HepG2 (cell line): ENCODE measurements around the gene ACP7. TPM values are rescaled to one million over a fixed set of nuclear protein-coding genes. Genes with fewer than 3 reads are reported as not detected.
A peak's percentile ranks its signal among the peaks of the same experiment; 100 is the strongest.

ENCODE experiments used
- ARID3A ChIP-seq: IDR thresholded peaks from 2 replicates; pipeline ENCODE4 v1.6.1; 2012; ENCODE audit warnings: low read depth, low read length, improper control_type of control experiment
- CREM ChIP-seq, 2 experiments: sonication (generic) in 1 of 2; formaldehyde crosslinking in 1 of 2; IDR thresholded peaks; 2 replicates each; pipeline versions ENCODE4 v1.4.0 to v1.6.1; 2016 to 2020; ENCODE audit warnings: antibody characterized with exemption in 1 of 2, mild to moderate bottlenecking in 1 of 2, missing genetic modification reagents in 1 of 2
- MAX ChIP-seq: IDR thresholded peaks from 2 replicates; pipeline ENCODE4 v1.6.1; 2012; ENCODE audit warnings: inconsistent platforms
- PTBP1 ChIP-seq: fragments of 200-400 bp; formaldehyde crosslinking; IDR thresholded peaks from 2 replicates; pipeline ENCODE4 v1.6.1; 2018; ENCODE audit warnings: low read length, low read depth; ENCODE audit not compliant: poor library complexity, severe bottlenecking
- SRSF4 ChIP-seq: fragments of 200-400 bp; formaldehyde crosslinking; IDR thresholded peaks from one replicate; pipeline ENCODE4 v1.6.1; 2018; ENCODE audit warnings: mild to moderate bottlenecking, low read depth, low read length, moderate library complexity; ENCODE audit not compliant: poor library complexity, severe bottlenecking
- TGIF2 ChIP-seq: IDR thresholded peaks from 2 replicates; pipeline ENCODE4 v1.6.1; 2016; ENCODE audit warnings: control low read depth, missing compliant biosample characterization
- TSC22D2 ChIP-seq: sonication (generic); formaldehyde crosslinking; IDR thresholded peaks from 2 replicates; pipeline ENCODE4 v1.5.1; 2020; ENCODE audit warnings: missing genetic modification reagents, mild to moderate bottlenecking, borderline replicate concordance
- ZBTB2 ChIP-seq: sonication (generic); formaldehyde crosslinking; IDR thresholded peaks from 2 replicates; pipeline ENCODE4 v1.8.0; 2022; ENCODE audit warnings: low read depth, missing genetic modification reagents
- ZC3H4 ChIP-seq: sonication (generic); formaldehyde crosslinking; IDR thresholded peaks from 2 replicates; pipeline ENCODE4 v1.4.0; 2020; ENCODE audit warnings: missing genetic modification reagents, borderline replicate concordance
- ZFP1 ChIP-seq: IDR thresholded peaks from 2 replicates; pipeline ENCODE4 v1.6.1; 2016
- ZNF260 ChIP-seq: sonication (generic); formaldehyde crosslinking; IDR thresholded peaks from 2 replicates; pipeline ENCODE4 v1.4.0; 2020; ENCODE audit warnings: missing genetic modification reagents, low read depth, mild to moderate bottlenecking, borderline replicate concordance
- ZNF598 ChIP-seq: sonication (generic); formaldehyde crosslinking; IDR thresholded peaks from 2 replicates; pipeline ENCODE4 v1.5.1; 2020; ENCODE audit warnings: mild to moderate bottlenecking, missing genetic modification reagents, borderline replicate concordance
- ZNF646 ChIP-seq: sonication (generic); formaldehyde crosslinking; IDR thresholded peaks from 2 replicates; pipeline ENCODE4 v1.9.0; 2021; ENCODE audit warnings: mild to moderate bottlenecking, missing genetic modification reagents
- ZNF674 ChIP-seq: sonication (generic); formaldehyde crosslinking; IDR thresholded peaks from 2 replicates; pipeline ENCODE4 v1.5.0; 2020; ENCODE audit warnings: low read depth, mild to moderate bottlenecking, missing genetic modification reagents
- ZNF790 ChIP-seq: sonication (generic); formaldehyde crosslinking; IDR thresholded peaks from 2 replicates; pipeline ENCODE4 v1.8.0; 2022; ENCODE audit warnings: missing genetic modification reagents, mild to moderate bottlenecking, borderline replicate concordance
- ZNF841 ChIP-seq: sonication (generic); formaldehyde crosslinking; IDR thresholded peaks from 2 replicates; pipeline ENCODE4 v1.8.1; 2023; ENCODE audit warnings: missing genetic modification reagents, borderline replicate concordance
- ZNF850 ChIP-seq: sonication (generic); formaldehyde crosslinking; conservative IDR thresholded peaks from 2 replicates; pipeline ENCODE4 v1.9.0; 2021; ENCODE audit warnings: mild to moderate bottlenecking, missing genetic modification reagents
- polyA plus RNA-seq, 8 experiments: library from polyadenylated mRNA; depleted of rRNA in 3 of 8; stranded (reverse) in 7 of 8; unstranded in 1 of 8; fragments of >200 nt; fragmentation: Illumina TruSeq in 4 of 8; extraction: Trizol in 4 of 8; gene quantifications; 2 replicates each; pipeline versions ENCODE4 v1.2.1 to v1.2.3, GENCODE V29; 2011 to 2016; ENCODE audit warnings: low read depth in 4 of 8, missing spikeins in 1 of 8, mixed read lengths in 1 of 8; ENCODE audit not compliant: insufficient read depth in 1 of 8
- total RNA-seq, 5 experiments: library from RNA; depleted of rRNA; stranded (reverse); fragments of >200 nt; fragmentation: Illumina TruSeq; extraction: Trizol; gene quantifications; 2 replicates each; pipeline ENCODE4 v1.2.3, GENCODE V29; 2016; ENCODE audit warnings: low read depth in 1 of 5

ACP7 gene
- total and polyA plus RNA-seq, 2 of the 13 experiments (the other 11 are each of a cell fraction or from before 2014, with no cell fraction given) = not detected

GRCh38 chr19:39125554-39126311 is 41.6 kb downstream of the ACP7 start, which contains the start of gene PAK4 (continued):
- 0 out of 2 replicates have a peak, but pooled peaks have one; percentile 10 for TF ChIP-seq CREM (IDR thresholded peaks at IDR 0.05)
- no peak for TF ChIP-seq CREM (CRISPR knock-in tag; IDR thresholded peaks at IDR 0.05)
- no peak for TF ChIP-seq SRSF4
- no peak for TF ChIP-seq ZNF674 (CRISPR knock-in tag)
- no peak; the same call in 1 of the 2 replicates for TF ChIP-seq ZC3H4 (CRISPR knock-in tag)
- 0 out of 2 replicates have a peak, but pooled peaks have one; percentile 19 for TF ChIP-seq ARID3A
- no peak for TF ChIP-seq TSC22D2 (CRISPR knock-in tag)
- TF ChIP-seq ZNF260 = no peak
- TF ChIP-seq TGIF2 (CRISPR knock-in tag) = no peak
- TF ChIP-seq ZNF850 (CRISPR knock-in tag) = no peak
- TF ChIP-seq ZNF790 (CRISPR knock-in tag) = 0 out of 2 replicates have a peak, but pooled peaks have one; percentile 74
- no peak for TF ChIP-seq ZNF841 (CRISPR knock-in tag)
- TF ChIP-seq ZBTB2 (CRISPR knock-in tag) = no peak
- no peak for TF ChIP-seq ZNF646 (CRISPR knock-in tag)
- TF ChIP-seq PTBP1 = peak; percentile 52
- peak; percentile 22; the same call in 1 of the 2 replicates for TF ChIP-seq MAX
- no peak for TF ChIP-seq ZFP1 (CRISPR knock-in tag)
- 0 out of 2 replicates have a peak, but pooled peaks have one; percentile 51 for TF ChIP-seq ZNF598 (CRISPR knock-in tag)
